ENCODE measurements around the gene SMIM36. TPM values are rescaled to one million over a fixed set of nuclear protein-coding genes. Genes with fewer than 3 reads are reported as not detected.

Gene SMIM36
- total and polyA plus RNA-seq, 11 donors, result not detected

DNA sequence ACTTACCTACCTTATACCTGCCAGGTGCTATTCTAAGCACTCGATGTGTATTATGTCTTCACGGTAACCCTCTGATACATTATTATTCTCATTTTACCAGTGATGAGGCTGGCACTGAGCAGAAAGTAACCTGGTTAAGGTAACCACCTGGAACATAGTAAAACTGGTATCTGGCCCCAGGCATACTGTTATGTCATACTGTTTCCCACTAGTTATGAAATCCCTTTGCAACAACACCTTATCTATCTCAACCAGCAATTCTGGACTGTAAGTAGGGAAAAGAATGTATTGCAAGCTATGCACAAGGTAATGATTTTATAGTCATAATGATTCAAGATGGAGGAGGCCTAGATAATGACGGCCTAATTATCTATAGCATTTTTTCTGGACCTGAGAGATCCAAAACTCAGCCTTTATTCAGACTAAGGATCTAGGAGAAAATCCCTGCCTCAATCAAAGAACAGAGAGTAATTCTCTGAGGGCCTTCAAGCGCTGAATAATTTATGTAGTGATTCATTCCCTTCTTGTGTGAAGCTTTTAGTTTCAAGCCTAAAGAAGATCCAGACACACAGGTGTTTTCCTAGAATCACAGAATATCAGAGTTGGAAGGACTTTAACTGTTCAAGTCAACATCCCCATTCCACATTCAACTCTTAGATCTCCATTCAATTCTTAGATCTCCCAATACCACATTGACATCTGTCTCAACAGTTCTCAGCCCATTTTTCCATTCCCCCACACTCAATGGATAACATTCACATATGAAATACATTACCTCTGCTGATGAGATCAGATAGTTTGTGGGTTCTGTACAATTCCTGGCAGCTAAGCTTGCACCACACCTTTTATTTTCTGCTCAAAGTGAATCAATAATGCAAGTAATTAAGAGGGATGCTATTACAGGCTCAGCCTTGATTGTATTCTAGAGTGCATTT is 74.8 kb downstream of the SMIM36 start:
- WGBS, 4 donors, result 93 to 96% (median 95%) methylated on average over 4 of the region's 4 CpGs
- no peak overlapping the region for H3K27ac ChIP-seq
- peaks cover 0 to 35% (median 0%) of the 10 kb centered on the region in 12 donors for H3K4me1 ChIP-seq
- ATAC-seq, result no peak
- TF ChIP-seq POLR2A (IDR thresholded peaks at IDR 0.05), result no peak
- TF ChIP-seq, protein P1, sequence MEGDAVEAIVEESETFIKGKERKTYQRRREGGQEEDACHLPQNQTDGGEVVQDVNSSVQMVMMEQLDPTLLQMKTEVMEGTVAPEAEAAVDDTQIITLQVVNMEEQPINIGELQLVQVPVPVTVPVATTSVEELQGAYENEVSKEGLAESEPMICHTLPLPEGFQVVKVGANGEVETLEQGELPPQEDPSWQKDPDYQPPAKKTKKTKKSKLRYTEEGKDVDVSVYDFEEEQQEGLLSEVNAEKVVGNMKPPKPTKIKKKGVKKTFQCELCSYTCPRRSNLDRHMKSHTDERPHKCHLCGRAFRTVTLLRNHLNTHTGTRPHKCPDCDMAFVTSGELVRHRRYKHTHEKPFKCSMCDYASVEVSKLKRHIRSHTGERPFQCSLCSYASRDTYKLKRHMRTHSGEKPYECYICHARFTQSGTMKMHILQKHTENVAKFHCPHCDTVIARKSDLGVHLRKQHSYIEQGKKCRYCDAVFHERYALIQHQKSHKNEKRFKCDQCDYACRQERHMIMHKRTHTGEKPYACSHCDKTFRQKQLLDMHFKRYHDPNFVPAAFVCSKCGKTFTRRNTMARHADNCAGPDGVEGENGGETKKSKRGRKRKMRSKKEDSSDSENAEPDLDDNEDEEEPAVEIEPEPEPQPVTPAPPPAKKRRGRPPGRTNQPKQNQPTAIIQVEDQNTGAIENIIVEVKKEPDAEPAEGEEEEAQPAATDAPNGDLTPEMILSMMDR (IDR thresholded peaks at IDR 0.05), result no peak
- intact Hi-C loops (cut with DNase I), result no loop called here
- no peak overlapping the region for H3K4me3 ChIP-seq
- no peaks in the 10 kb centered on the region for H3K9me3 ChIP-seq
- no peaks in the 10 kb centered on the region for H3K27me3 ChIP-seq
- no peaks in the 10 kb centered on the region for H3K36me3 ChIP-seq
- no peak for DNase-seq

DNA sequence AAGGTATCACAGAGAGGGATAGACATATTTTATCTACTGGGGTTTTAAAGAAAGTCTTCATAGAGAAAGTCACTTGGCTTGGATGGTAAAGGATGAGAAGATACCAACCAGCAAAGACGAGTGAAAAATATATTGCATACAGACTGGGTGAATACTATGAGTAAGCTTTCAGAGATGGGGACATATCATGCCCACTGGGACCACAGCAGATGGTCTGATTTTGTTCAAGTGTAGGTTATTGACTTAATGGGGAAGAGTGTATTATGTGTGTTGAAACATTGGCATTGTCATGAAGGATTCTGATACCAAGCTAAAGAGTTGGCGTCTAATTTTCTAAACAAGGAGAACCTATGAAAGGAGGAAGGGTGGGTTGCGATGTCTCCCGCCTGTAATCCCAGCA is 75.8 kb downstream of the SMIM36 start:
- peaks cover 0 to 45% (median 4%) of the 10 kb centered on the region in 12 donors for H3K4me1 ChIP-seq
- H3K4me3 ChIP-seq, result no peak overlapping the region
- no peaks in the 10 kb centered on the region for H3K9me3 ChIP-seq
- no peaks in the 10 kb centered on the region for H3K36me3 ChIP-seq
- no peaks in the 10 kb centered on the region for H3K27me3 ChIP-seq
- WGBS, 4 donors, result 71 to 98% (median 79%) methylated on average over 4 of the region's 4 CpGs
- no peak for ATAC-seq
- no peak overlapping the region for H3K27ac ChIP-seq
- no peak for DNase-seq
- TF ChIP-seq, protein P1 (IDR thresholded peaks at IDR 0.05), result no peak
- TF ChIP-seq POLR2A (IDR thresholded peaks at IDR 0.05), result no peak
- intact Hi-C loops (cut with DNase I), result no loop called here

DNA sequence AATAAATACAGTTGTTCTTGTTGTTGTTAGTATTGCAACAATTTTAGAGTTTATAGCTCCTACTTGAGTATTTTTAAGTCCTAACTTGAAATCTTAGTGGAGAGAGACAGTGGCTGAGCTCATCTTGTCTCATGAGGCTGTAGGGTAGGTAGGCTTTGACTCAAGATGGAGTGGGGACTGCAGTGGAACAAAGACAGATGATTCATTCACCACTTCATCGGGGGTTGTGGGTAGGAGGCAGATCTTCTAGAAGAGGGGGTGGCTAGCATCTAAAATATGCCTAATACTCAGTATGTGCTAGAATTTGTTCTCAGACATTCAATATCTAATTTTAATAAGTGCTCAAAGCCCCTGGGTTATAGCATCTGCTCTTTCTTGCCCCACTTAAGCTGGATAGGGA is 76.5 kb downstream of the SMIM36 start:
- no peak overlapping the region for H3K4me3 ChIP-seq
- H3K27ac ChIP-seq, result no peak overlapping the region
- H3K9me3 ChIP-seq, result no peaks in the 10 kb centered on the region
- intact Hi-C loops (cut with DNase I), result no loop called here
- 83 to 94% (median 88%) methylated on average over 1 of the region's 1 CpG for WGBS, 4 donors
- H3K4me1 ChIP-seq, result peaks cover 0 to 48% (median 4%) of the 10 kb centered on the region in 12 donors
- TF ChIP-seq, protein P1 (IDR thresholded peaks at IDR 0.05), result no peak
- no peak for TF ChIP-seq POLR2A (IDR thresholded peaks at IDR 0.05)
- ATAC-seq (no peak), DNase-seq (no peak)
- H3K27me3 ChIP-seq, result no peaks in the 10 kb centered on the region
- no peaks in the 10 kb centered on the region for H3K36me3 ChIP-seq

DNA sequence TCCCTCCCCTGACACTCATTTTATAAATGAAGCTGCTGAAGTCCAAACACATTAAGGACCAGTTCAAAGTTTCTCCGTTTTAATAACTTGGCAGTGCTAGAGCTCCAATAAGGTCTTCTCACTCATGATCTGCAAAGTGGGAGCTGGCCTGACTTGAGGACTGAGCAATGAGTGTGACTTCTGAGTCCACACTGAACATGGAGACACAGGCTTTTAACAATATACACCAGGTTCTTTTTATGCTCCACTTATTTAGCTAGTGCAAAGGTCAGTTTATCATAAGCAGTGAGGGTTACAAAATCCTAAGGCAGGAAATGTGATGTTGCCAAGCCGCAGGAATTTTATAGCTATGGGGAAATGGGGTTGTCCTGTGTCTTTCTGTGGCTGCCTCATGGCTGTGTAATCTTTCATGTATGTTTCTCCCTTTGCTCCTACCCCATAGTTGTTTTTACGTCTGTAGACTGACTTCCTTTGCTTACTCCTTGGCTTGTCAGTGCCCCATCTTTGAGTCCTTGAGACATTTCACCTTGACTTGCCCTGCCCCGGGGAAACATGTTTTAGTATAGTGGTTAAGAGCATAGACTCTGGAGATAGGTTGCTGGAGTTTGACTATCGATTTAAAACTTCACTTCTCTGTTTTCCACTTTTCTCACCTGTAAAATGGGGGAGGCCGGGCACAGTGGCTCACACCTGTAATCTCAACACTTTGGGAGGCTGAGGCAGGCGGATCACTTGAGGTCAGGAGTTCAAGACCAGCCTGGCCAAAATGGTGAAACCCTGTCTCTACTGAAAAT is 77.4 kb downstream of the SMIM36 start:
- 75 to 82% (median 78%) methylated on average over 7 of the region's 7 CpGs for WGBS, 4 donors
- Histone ChIP-seq H3K4me3 (no peak overlapping the region), H3K27ac (peak overlapping the region in 2 of 12 donors; percentile 15 to 58), H3K36me3 (no peaks in the 10 kb centered on the region), H3K9me3 (no peaks in the 10 kb centered on the region), H3K4me1 (peaks cover 0 to 48% (median 4%) of the 10 kb centered on the region in 12 donors), H3K27me3 (no peaks in the 10 kb centered on the region)
- intact Hi-C loops (cut with DNase I), result no loop called here
- TF ChIP-seq POLR2A (IDR thresholded peaks at IDR 0.05), result no peak
- TF ChIP-seq, protein P1 (IDR thresholded peaks at IDR 0.05), result no peak
- ATAC-seq (no peak), DNase-seq (no peak)
